GM12878 (cell line): ENCODE measurements around the gene CHAD. TPM values are rescaled to one million over a fixed set of nuclear protein-coding genes. Genes with fewer than 3 reads are reported as not detected.

Source experiments
- ATAC-seq: fragments of 200-7000 bp; cut with Tn5 transposase; 3 replicates; pipeline ENCODE4 v1.9.1; 2020; ENCODE audit warnings: mild to moderate bottlenecking, moderate library complexity
- BruUV-seq: library from RNA; stranded (reverse); fragments of 400-500 nt; replicated peaks from 2 replicates; lab custom pipeline; 2021; lab: Mats Ljungman, UMichigan
- CTCF ChIA-PET: fragments of 300-600 bp; sonication (Branson Sonifier 250); formaldehyde crosslinking; extraction: SDS; loops from one replicate; lab custom pipeline; 2021; ENCODE audit warnings: inconsistent platforms; lab: Yijun Ruan, JAX
- POLR2A ChIA-PET: fragments of 350-600 bp; formaldehyde crosslinking; extraction: SDS; loops from one replicate; lab custom pipeline; 2021; ENCODE audit warnings: inconsistent platforms; lab: Charles Lee
- RAD21 ChIA-PET: fragments of 300-600 bp; sonication (Branson Sonifier 250); formaldehyde crosslinking; loops from one replicate; lab custom pipeline; 2023; ENCODE audit warnings: antibody characterized with exemption; ENCODE audit not compliant: unreplicated experiment; lab: Charles Lee
- SMC1A ChIA-PET: fragments of 300-600 bp; sonication (Branson Sonifier 250); formaldehyde crosslinking; loops from one replicate; lab custom pipeline; 2023; ENCODE audit not compliant: unreplicated experiment, uncharacterized antibody; lab: Charles Lee
- DNase-seq: peaks from one replicate; pipeline ENCODE4 v3.0.0-alpha.2; 2011; ENCODE audit warnings: low read depth, low spot score
- FAIRE-seq: peaks from 3 replicates; lab custom pipeline; 2011; peaks lifted over from hg19 to GRCh38; lab: Jason Lieb, UNC
- H2AFZ ChIP-seq: 2 replicates; pipeline ENCODE4 v1.6.0; 2011; ENCODE audit warnings: low read depth, low read length, control low read depth; ENCODE audit not compliant: control insufficient read depth
- H3K27ac ChIP-seq: 2 replicates; pipeline ENCODE4 v1.5.1; 2011; ENCODE audit warnings: control low read depth; ENCODE audit not compliant: control insufficient read depth, insufficient read depth
- H3K27me3 ChIP-seq, 2 experiments: replicated peaks in 1 of 2; 2 replicates each; pipeline versions ENCODE4 v1.6.0 to v1.6.1; 2011; ENCODE audit warnings: low read length in 1 of 2; ENCODE audit not compliant: control insufficient read depth in 2 of 2, insufficient read depth in 2 of 2
- H3K36me3 ChIP-seq, 2 experiments: 2 replicates each; pipeline ENCODE4 v1.5.1; 2011; ENCODE audit warnings: low read length in 1 of 2; ENCODE audit not compliant: control insufficient read depth in 2 of 2, insufficient read depth in 2 of 2
- H3K4me1 ChIP-seq: 2 replicates; pipeline ENCODE4 v1.6.1; 2011; ENCODE audit warnings: mild to moderate bottlenecking, low read length, moderate library complexity, mixed read lengths; ENCODE audit not compliant: control insufficient read depth, insufficient read depth
- H3K4me2 ChIP-seq: 2 replicates; pipeline ENCODE4 v1.6.0; 2011; ENCODE audit warnings: control low read depth; ENCODE audit not compliant: control insufficient read depth, insufficient read depth
- H3K4me3 ChIP-seq: fragments of 200-600 bp; sonication (generic); 2 replicates; pipeline ENCODE4 v1.5.1; 2016
- H3K79me2 ChIP-seq: 2 replicates; pipeline ENCODE4 v1.6.0; 2011; ENCODE audit warnings: low read length; ENCODE audit not compliant: control insufficient read depth, insufficient read depth
- H3K9ac ChIP-seq: 2 replicates; pipeline ENCODE4 v1.8.0; 2011; ENCODE audit warnings: low read length, control low read depth, mixed read lengths; ENCODE audit not compliant: control insufficient read depth, insufficient read depth
- H3K9me3 ChIP-seq: replicated peaks from 3 replicates; pipeline ENCODE4 v1.5.1; 2011; ENCODE audit warnings: mild to moderate bottlenecking, low read length; ENCODE audit not compliant: control insufficient read depth, insufficient read depth
- H4K20me1 ChIP-seq: 2 replicates; pipeline ENCODE4 v1.6.0; 2011; ENCODE audit not compliant: control insufficient read depth, insufficient read depth
- CHD2 ChIP-seq: IDR thresholded peaks from 2 replicates; pipeline ENCODE4 v1.6.1; 2011; ENCODE audit warnings: low read depth, low read length, improper control_type of control experiment, borderline replicate concordance
- CTCF ChIP-seq, 3 experiments: IDR thresholded peaks in 2 of 3; conservative IDR thresholded peaks in 1 of 3; 2 replicates each; pipeline ENCODE4 v1.5.1; 2011; ENCODE audit warnings: low read depth in 3 of 3, low read length in 3 of 3, mild to moderate bottlenecking in 3 of 3, control low read depth in 2 of 3, moderate library complexity in 2 of 3, inconsistent platforms in 1 of 3, mixed read lengths in 1 of 3; ENCODE audit not compliant: control insufficient read depth in 2 of 3, insufficient read depth in 1 of 3; ENCODE audit errors: extremely low read depth in 1 of 3
- IKZF2 ChIP-seq, 2 experiments: fragments of 450-650 bp; IDR thresholded peaks; 2 replicates each; pipeline ENCODE4 v1.6.1; 2017; ENCODE audit warnings: mild to moderate bottlenecking in 2 of 2, moderate library complexity in 2 of 2
- ZNF207 ChIP-seq: fragments of 450-650 bp; IDR thresholded peaks from 2 replicates; pipeline ENCODE4 v1.6.1; 2014; ENCODE audit warnings: antibody characterized with exemption, mild to moderate bottlenecking, borderline replicate concordance
- WGBS: methylation state at CpG from one replicate; pipeline ENCODE4 v1.1.6; 2016; ENCODE audit warnings: low lambda C conversion rate; ENCODE audit not compliant: insufficient replicate concordance, insufficient coverage; ENCODE audit errors: missing lambda C conversion rate; 5-methylcytosine and 5-hydroxymethylcytosine counted together
- in situ Hi-C: fragments of 300-500 bp; cut with MboI; formaldehyde crosslinking; loops from 9 replicates; pipeline ENCODE4 v1.14.3; 2018; ENCODE audit warnings: mixed read lengths
- intact Hi-C: fragments of 100-400 bp; cut with micrococcal nuclease; formaldehyde crosslinking; loops from one replicate; pipeline ENCODE4 v1.14.2; 2022; ENCODE audit not compliant: unreplicated experiment
- polyA plus RNA-seq, 11 experiments: library from polyadenylated mRNA; depleted of rRNA in 4 of 11; unstranded in 6 of 11; stranded (reverse) in 5 of 11; fragments of >200 nt; fragmentation: Nextera tagmentation in 4 of 11; fragmentation: Illumina TruSeq in 1 of 11; extraction: Ambion mirVana in 4 of 11; extraction: Trizol in 1 of 11; gene quantifications; 1 replicate in 1 of 11; 2 replicates in 10 of 11; pipeline versions ENCODE4 v1.2.1 to v1.2.3, GENCODE V29; 2011 to 2016; ENCODE audit warnings: inconsistent platforms in 2 of 11, missing spikeins in 2 of 11, low read depth in 1 of 11
- total RNA-seq, 4 experiments: library from RNA; depleted of rRNA in 3 of 4; stranded (reverse); fragments of >200 nt in 3 of 4; fragmentation: Illumina TruSeq in 1 of 4; extraction: Trizol in 1 of 4; gene quantifications; 2 replicates each; pipeline versions ENCODE4 v1.2.1 to v1.2.3, GENCODE V29; 2013 to 2021
- TF ChIP-seq, protein P1 (sequence below): fragments of 450-650 bp; IDR thresholded peaks from 2 replicates; pipeline ENCODE4 v1.6.1; 2017; ENCODE audit warnings: mild to moderate bottlenecking, low read depth, inconsistent platforms; ENCODE audit not compliant: poor library complexity, severe bottlenecking

Gene CHAD
- total and polyA plus RNA-seq, 10 of the 15 experiments (the other 5 are each of a cell fraction or from before 2014, with no cell fraction given): 0.06 TPM; not detected in 9

- TF ChIP-seq IKZF2 (IDR thresholded peaks at IDR 0.05) (0 out of 4 replicates have a peak, but pooled peaks have one; percentile 18 to 37), ZNF207 (no peak), CTCF (IDR thresholded peaks at IDR 0.05 in 2 of 3, conservative IDR thresholded peaks at IDR 0.05 in 1 of 3; ENCODE audit: control insufficient read depth in 2 of 3, extremely low read depth in 1 of 3, insufficient read depth in 1 of 3, low read depth in 3 of 3, low read length in 3 of 3) (peak; percentile 45 to 70 (median 64))
Observed at GRCh38 chr17:50426814-50427787, 41.6 kb downstream of the CHAD start (continued).

- BruUV-seq: no TSS peak
- Histone ChIP-seq H2AFZ (peak overlapping the region; percentile 90), H4K20me1 (no peaks in the 10 kb centered on the region), H3K9me3 (no peaks in the 10 kb centered on the region), H3K4me3 (peak overlapping the region; percentile 84)
- WGBS: 2% methylated on average over 6 of the region's 7 CpGs
- intact Hi-C loops: loop anchor here (2.0 kb wide), 1 partner anchor 30 kb away; the partner anchor contains the start of gene LRRC59
- CTCF ChIA-PET: interaction anchor here (0.6 to 4.5 kb wide), 8 partner anchors 10 to 474 kb away, joined by 3 to 45 read pairs (median 6); partner anchors contain the start of genes LRRC59 and RSAD1
- ATAC-seq (no peak; the same call in 2 of the 3 replicates), DNase-seq (no peak)
- TF ChIP-seq, protein P1, sequence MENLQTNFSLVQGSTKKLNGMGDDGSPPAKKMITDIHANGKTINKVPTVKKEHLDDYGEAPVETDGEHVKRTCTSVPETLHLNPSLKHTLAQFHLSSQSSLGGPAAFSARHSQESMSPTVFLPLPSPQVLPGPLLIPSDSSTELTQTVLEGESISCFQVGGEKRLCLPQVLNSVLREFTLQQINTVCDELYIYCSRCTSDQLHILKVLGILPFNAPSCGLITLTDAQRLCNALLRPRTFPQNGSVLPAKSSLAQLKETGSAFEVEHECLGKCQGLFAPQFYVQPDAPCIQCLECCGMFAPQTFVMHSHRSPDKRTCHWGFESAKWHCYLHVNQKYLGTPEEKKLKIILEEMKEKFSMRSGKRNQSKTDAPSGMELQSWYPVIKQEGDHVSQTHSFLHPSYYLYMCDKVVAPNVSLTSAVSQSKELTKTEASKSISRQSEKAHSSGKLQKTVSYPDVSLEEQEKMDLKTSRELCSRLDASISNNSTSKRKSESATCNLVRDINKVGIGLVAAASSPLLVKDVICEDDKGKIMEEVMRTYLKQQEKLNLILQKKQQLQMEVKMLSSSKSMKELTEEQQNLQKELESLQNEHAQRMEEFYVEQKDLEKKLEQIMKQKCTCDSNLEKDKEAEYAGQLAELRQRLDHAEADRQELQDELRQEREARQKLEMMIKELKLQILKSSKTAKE: no peak
- TF ChIP-seq CHD2: peak; percentile 1; the same call in 1 of the 2 replicates
- TF ChIP-seq, all 136 proteins: peak for 1
- Histone ChIP-seq H3K79me2 (peaks cover 6% of the 10 kb centered on the region), H3K4me1 (peaks cover 21% of the 10 kb centered on the region), H3K36me3 (no peaks in the 10 kb centered on the region), H3K27me3 (no peaks in the 10 kb centered on the region), H3K27ac (peak overlapping the region; percentile 61), H3K9ac (peak overlapping the region; percentile 76), H3K4me2 (peak overlapping the region; percentile 100)
- RAD21 ChIA-PET: interaction anchor here (1.3 to 3.2 kb wide), 3 partner anchors 29 to 64 kb away, joined by 4 to 20 read pairs (median 4); partner anchors contain the start of genes LRRC59 and RSAD1
- in situ Hi-C loops: no loop called here
- no peak for FAIRE-seq
- SMC1A ChIA-PET: interaction anchor here (0.8 to 1.2 kb wide), 3 partner anchors 28 to 30 kb away, joined by 3 to 4 read pairs (median 3); partner anchors contain the start of gene LRRC59
- POLR2A ChIA-PET: interaction anchor here (0.7 to 3.0 kb wide), 3 partner anchors 29 to 72 kb away, joined by 3 to 17 read pairs (median 3); partner anchors contain the start of gene LRRC59
Observed at GRCh38 chr17:50426472-50426782, 42.3 kb downstream of the CHAD start.
